Measurements from ENCODE around the gene PRPS1.
A peak's percentile ranks its signal among the peaks of the same experiment; 100 is the strongest.
"Not testable (repeated sequence)": the region's sequence is repeated elsewhere in the genome, so short reads cannot be mapped to it uniquely, and the experiment has no call there.

PRPS1 gene

DNA sequence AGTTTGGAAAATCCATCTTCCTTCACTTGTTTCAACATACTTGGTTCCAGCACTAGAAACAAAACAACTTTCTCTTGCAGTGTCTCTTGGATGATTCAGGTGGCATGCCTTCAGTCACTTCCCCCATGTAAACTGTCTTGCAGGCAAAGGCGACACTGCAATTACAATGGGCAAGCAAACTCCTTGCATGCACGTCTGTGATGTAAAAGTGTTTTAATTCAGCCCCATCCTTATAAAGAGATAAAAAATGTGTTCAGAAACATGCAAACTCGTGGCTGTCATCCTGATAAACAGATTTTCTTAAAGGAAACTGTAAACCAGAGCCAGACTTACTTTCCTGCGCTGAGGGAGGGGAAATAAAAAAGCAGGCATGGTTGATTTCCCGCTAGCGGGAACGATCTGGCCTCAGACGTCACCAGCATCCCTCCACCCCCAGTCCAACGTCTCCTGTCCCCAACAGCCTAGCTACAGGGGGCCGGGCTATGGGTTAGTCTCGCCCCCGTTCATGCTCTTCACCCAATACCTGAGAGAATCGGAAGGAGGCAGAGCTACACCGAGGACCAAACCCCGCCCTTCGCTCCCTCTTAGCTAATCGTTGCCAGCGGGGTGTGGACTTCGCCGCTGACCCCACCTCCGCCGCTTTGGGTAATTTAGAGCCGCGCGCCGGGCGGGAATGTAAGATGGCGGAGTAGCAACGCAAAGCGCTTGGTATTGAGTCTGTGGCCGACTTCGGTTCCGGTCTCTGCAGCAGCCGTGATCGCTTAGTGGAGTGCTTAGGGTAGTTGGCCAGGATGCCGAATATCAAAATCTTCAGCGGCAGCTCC is at the start of gene PRPS1:
Gene PRPS1 (plus strand): TSS at position 673 of the 824 bp plus-strand sequence. CDS start 119 bp downstream, at position 792.
- DNase-seq = peak; percentile 30 to 83

- DNase-seq = no peak
Observed at GRCh38 chrX:107579956-107580355, 48.4 kb upstream of the PRPS1 start.

DNA sequence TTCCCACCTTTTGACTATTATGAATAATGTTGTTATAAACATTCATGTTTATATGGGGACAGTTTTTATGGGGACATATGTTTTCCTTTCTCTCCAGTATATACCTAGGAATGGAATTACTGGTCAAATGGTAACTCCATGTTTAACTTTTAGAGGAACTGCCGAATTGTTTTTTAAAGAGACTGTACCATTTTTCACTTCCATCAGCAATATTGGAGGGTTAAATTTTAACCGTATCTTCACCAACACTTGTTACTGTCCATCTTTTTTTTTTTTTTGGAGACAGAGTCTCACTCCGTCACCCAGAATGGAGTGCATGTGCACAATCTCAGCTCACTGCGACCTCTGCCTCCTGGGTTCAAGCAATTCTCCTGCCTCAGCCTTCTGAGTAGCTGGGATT is 46.4 kb upstream of the PRPS1 start:
- no peak for DNase-seq

- DNase-seq = no peak
Observed at GRCh38 chrX:107589243-107589642, 39.1 kb upstream of the PRPS1 start.

- DNase-seq = no peak
Observed at GRCh38 chrX:107596651-107597050, 31.7 kb upstream of the PRPS1 start.

DNA sequence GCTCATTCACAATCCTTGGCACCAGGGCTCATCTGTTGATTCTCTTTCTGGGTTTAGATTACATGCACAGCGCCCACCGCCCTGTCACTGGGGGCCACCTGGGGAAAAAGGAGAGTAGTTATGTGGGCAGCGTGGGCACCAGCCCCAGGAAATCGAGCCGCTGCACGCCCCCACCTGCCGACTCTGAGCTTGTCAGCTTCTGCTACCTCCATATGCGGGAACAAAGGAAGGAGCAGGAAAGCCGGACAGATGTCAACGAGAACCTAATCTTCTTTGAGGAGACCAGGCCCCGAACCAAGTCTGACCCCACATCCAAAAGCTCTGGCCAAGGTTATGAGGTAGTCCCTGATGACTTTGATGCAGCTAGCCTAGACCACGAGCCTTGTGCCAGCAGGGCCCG is 31.0 kb upstream of the PRPS1 start:
- DNase-seq = no peak

DNA sequence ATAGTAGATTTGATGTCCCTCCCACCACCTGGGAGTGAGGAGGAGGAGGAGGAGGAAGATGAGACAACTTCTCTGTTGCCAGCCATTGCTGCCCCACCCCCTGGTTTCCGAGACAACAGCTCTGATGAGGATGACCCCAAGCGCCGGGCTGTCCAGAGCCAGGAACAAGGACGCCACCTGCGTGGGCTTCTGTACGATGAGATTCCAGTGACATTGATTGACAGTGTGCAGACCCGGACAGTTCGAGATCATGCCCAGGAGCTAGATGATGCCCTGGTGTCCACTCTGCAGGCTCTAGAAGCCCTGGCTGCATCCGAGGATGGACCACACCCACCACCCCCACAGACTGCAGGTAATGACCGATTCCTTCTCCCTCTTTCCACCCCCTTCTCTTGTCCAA is 30.5 kb upstream of the PRPS1 start:
- no peak for DNase-seq

DNA sequence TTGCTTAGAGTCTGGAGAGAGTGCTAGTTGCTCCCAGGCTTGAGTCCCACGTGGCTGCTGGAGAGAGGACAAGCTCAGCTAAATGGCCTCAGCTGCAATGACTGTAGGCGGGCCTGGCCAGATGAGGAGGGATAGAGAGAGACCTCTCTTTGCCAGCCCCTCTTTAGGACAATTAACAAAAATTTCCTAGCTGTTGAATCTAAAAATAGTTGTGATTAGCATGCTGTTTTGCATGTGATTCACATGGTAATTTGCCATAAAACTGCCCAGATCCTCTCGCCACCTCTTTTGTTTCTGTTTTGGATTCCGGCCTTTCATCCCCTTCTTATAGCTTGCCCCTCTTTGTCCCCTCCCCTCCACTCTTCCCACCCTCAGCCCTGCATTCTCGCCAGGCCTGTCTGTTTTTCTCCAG is 28.9 kb upstream of the PRPS1 start:
- no peak for DNase-seq

DNA sequence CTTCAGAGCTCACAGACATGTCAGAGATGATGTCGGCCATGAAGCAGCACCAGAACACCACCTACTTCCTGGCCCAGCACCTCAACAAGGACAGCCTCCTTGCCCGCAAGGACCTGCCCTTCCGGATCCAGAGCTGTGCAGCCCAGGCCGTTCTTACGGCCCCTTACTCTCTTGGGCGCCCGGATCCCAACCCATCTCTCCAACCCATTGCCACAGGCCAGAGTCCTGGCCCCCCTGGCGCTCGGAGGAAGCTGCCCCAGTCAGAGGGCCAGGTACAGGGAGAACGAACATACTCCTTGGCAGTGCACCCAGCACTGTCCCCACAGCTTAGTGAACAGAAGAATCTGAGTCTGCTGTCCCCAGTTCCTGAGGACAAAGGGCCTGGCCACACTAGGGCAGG is 27.9 kb upstream of the PRPS1 start:
- DNase-seq = no peak

GRCh38 chrX:107601326-107601725 is 27.0 kb upstream of the PRPS1 start:
- no peak for DNase-seq

DNA sequence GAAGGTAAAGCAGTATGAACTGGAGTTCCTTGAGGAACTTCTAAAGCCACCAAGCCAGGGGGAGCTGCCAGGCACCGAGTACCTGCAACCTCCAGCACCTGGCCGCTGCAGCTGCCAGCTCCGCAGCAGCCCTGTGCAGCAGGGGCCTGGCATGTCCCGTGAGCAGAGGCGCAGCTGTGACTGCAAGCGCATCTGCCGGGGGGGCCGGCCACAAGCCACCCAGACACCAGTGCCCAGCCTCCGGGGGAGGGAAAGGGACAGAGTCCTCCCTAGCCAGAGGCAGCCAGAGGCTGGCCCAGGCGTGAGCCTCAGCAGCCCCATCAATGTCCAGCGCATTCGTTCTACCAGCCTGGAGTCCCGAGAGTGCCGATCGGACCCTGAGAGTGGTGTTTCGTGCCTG is 26.6 kb upstream of the PRPS1 start:
- DNase-seq = no peak

- DNase-seq = no peak
Observed at GRCh38 chrX:107602694-107603239, 25.5 kb upstream of the PRPS1 start.

- DNase-seq = no peak
Observed at GRCh38 chrX:107603429-107604159, 24.7 kb upstream of the PRPS1 start.

DNA sequence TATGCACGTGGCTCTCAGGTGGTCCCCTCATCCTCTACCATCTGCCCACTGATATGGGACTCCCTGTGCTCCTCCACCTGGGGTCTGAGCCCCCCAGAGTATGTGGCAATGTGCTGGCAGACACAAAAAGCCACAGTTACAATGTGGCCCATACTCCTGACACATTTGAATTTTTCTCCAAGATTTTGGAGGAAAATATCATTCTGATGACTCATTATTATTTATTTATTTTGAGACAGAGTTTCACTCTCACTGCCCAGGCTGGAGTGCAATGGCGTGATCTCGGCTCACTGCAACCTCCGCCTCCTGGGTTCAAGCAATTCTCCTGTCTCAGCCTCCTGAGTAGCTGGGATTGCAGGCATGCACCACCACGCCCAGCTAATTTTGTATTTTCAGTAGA is 19.2 kb upstream of the PRPS1 start:
- not testable (repeated sequence) for DNase-seq

DNA sequence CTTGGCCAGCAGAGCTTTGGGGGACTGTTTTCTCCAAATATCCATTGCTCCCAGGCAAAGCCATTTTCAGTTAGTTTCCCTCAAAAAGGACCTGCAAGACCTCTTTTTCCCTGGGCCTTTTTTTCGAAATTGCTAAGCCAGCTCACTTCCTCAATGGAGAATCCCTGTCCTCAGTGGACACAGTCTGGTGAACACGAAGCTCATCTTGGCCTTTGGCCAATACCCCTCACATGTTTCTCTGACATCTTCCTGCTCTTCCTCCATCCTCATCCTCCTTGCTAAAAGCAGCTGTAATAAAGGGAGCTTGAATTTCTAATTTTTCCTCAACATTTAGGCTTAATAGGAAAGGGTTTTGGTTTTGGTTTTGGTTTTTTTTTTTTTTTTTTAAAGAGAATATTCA is 17.6 kb upstream of the PRPS1 start:
- DNase-seq = no peak

DNA sequence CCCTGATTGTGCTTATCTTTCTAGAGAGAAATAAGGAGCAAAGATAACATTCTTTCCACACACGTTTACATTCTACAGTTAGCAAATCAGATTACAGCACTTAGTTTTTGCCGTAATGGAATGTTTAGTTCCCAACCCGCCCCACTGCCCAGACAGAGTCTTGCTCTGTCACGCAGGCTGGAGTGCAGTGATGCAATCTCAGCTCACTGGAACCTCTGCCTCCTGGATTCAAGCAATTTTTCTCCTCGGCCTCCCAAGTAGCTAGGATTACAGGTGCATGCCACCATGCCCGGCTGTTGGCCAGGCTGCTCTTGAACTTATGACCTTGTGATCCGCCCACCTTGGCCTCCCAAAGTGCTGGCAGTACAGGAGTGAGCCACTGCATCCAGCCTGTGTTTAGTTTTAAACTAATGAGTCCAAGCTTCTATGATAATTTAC is 8.4 kb upstream of the PRPS1 start:
- DNase-seq = no peak

DNA sequence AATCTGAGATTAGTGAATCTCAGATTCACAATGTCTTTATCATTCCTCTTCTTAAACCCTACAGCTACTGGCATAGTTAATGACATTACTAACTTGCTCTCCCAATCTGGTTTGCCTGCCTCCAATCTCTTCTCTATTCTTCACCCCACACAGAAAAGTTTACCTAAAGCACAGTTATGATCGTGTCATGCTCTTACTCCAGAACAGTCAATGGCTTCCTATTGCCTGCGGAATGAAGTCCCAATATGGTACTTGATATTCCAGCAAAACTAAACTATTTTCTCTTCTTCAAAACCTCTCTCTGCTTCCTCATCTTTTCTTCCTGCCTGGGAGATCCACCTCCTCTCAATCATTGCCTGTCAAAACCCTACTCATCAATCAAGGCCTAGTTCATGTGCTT is 3.4 kb upstream of the PRPS1 start:
- no peak for DNase-seq

DNA sequence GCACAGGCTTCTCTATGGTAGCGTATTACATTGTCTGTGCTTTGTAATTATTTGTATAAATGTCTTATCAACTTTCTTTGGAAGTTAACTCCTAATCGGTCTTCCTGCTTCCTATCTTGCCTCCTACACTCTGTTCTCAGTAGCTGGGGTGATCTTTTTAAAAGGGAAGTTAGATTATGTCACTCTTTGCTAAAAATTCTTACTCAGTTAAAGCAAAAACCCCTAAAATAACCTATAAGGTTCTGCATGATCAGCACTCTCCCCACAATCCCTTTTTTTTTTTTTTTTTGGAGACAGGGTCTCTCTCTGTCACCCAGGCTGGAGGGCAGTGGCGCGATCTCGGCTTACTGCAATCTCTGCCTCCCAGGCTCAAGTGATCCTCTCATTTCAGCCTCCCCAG is 2.6 kb upstream of the PRPS1 start:
- DNase-seq = no peak

DNA sequence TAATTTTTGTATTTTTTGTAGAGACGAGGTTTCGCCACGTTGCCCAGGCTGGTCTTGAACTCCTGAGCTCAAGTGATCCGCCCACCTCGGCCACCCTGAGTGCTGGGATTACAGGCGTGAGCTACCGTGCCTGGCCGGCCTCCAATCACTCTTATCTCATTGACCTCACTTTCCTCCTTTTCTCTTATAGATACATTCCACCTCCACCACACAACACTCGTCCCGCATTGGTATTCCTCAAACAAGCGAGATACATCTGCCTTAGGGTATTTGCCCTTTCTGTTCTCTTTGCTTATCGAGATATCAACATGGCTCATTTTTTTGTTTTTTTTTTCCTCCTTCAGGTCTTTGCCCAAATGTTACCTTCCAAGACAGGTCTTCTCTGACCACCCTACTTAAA is 1.8 kb upstream of the PRPS1 start:
- DNase-seq = no peak

GRCh38 chrX:107626916-107627315 is 1.4 kb upstream of the PRPS1 start:
- DNase-seq = no peak

GRCh38 chrX:107628662-107629539 is 591 bp downstream of the PRPS1 start:
- no peak for DNase-seq

GRCh38 chrX:107629540-107629909 is 1.2 kb downstream of the PRPS1 start:
- no peak for DNase-seq

All from bone marrow (tissue), 2 donors.